Gastrocnemius medialis (tissue), 4 donors: ENCODE results near the gene MTNR1A.

Source experiments
- POLR2A ChIP-seq, 2 donors: fragments of 450-650 bp; IDR thresholded peaks; one replicate each; pipeline ENCODE4 v1.6.1; 2017; ENCODE audit warnings: antibody characterized with exemption in 2 of 2, mild to moderate bottlenecking in 2 of 2, moderate library complexity in 2 of 2
- TF ChIP-seq, protein P1 (sequence below), 5 experiments: fragments of 450-650 bp in 3 of 5; fragments of 200-600 bp in 2 of 5; sonication (generic) in 2 of 5; IDR thresholded peaks in 4 of 5; conservative IDR thresholded peaks in 1 of 5; 1 replicate in 4 of 5; 2 replicates in 1 of 5; pipeline ENCODE4 v1.5.1; 2016 to 2019; ENCODE audit warnings: antibody characterized with exemption in 5 of 5, mild to moderate bottlenecking in 3 of 5, moderate library complexity in 3 of 5

DNA sequence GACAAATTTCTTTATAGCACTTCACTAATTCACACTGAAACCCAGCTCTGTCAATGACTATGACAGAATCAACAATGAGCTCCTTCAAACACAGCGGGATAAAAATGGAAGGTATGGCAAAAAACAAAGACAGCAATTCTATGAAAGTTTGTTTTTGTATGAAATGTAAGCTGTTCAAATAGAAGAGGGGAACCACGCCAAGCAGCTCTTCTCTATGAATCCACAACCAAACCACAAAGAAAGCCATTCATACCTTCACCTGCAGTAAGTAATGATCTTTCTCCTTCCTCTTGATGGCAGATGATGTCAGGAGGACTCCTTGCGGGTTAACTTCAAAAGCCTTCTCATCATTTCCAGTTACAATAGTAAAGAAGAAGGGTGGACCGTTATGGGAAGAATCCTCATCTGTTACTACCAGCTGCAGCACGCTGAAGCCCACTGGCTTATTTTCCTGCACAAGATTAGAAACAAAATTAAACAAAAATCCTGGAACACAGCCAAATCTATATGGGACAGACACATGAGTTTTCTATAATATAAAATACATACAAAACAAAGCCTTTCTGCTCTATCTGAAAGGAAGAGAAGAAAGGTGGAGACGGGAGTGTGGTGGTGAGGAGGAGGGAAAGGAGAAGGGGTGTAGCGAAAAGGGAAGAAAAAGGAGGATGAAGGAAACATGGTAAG is 48.9 kb upstream of the MTNR1A start:
- TF ChIP-seq, protein P1, sequence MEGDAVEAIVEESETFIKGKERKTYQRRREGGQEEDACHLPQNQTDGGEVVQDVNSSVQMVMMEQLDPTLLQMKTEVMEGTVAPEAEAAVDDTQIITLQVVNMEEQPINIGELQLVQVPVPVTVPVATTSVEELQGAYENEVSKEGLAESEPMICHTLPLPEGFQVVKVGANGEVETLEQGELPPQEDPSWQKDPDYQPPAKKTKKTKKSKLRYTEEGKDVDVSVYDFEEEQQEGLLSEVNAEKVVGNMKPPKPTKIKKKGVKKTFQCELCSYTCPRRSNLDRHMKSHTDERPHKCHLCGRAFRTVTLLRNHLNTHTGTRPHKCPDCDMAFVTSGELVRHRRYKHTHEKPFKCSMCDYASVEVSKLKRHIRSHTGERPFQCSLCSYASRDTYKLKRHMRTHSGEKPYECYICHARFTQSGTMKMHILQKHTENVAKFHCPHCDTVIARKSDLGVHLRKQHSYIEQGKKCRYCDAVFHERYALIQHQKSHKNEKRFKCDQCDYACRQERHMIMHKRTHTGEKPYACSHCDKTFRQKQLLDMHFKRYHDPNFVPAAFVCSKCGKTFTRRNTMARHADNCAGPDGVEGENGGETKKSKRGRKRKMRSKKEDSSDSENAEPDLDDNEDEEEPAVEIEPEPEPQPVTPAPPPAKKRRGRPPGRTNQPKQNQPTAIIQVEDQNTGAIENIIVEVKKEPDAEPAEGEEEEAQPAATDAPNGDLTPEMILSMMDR (IDR thresholded peaks at IDR 0.05 in 4 of 5, conservative IDR thresholded peaks at IDR 0.05 in 1 of 5) = no peak
- TF ChIP-seq POLR2A (IDR thresholded peaks at IDR 0.05) = no peak
